ENCODE measurements around the gene TSPAN4. TPM values are rescaled to one million over a fixed set of nuclear protein-coding genes. Genes with fewer than 3 reads are reported as not detected.

TSPAN4 gene
- total RNA-seq, 2 experiments from 2014 or later, result 9.4 to 12.1 TPM

GRCh38 chr11:893008-893654 is 50.5 kb downstream of the TSPAN4 start:
- ChIA-PET CTCF (ENCODE audit: unreplicated experiment) (no interaction called here), POLR2A (no interaction called here)
- intact Hi-C loops (cut with micrococcal nuclease; ENCODE audit: unreplicated experiment), result no loop called here
- Histone ChIP-seq H3K79me2 (ENCODE audit: insufficient read depth, low read depth, low read length) (no peaks in the 10 kb centered on the region), H3K36me3 (ENCODE audit: insufficient read depth, low read length) (peaks cover under 1% of the 10 kb centered on the region; the same call in 1 of the 2 replicates), H2AFZ (ENCODE audit: low read length) (no peak overlapping the region), H3K4me2 (ENCODE audit: low read length) (no peak overlapping the region), H3K9me3 (ENCODE audit: low read length) (no peaks in the 10 kb centered on the region), H3K4me3 (ENCODE audit: low read depth, low read length, poor library complexity, severe bottlenecking) (no peak overlapping the region), H4K20me1 (ENCODE audit: insufficient read depth, low read length) (no peaks in the 10 kb centered on the region; the same call in 1 of the 2 replicates), H3K27ac (ENCODE audit: low read depth, low read length, poor library complexity, severe bottlenecking) (no peak overlapping the region), H3K4me1 (ENCODE audit: insufficient read depth, low read length, poor library complexity, severe bottlenecking) (no peaks in the 10 kb centered on the region), H3K9me2 (ENCODE audit: insufficient read depth, low read length) (no peaks in the 10 kb centered on the region)
- DNase-seq (ENCODE audit: low spot score), result no peak
- TF ChIP-seq, protein P1, sequence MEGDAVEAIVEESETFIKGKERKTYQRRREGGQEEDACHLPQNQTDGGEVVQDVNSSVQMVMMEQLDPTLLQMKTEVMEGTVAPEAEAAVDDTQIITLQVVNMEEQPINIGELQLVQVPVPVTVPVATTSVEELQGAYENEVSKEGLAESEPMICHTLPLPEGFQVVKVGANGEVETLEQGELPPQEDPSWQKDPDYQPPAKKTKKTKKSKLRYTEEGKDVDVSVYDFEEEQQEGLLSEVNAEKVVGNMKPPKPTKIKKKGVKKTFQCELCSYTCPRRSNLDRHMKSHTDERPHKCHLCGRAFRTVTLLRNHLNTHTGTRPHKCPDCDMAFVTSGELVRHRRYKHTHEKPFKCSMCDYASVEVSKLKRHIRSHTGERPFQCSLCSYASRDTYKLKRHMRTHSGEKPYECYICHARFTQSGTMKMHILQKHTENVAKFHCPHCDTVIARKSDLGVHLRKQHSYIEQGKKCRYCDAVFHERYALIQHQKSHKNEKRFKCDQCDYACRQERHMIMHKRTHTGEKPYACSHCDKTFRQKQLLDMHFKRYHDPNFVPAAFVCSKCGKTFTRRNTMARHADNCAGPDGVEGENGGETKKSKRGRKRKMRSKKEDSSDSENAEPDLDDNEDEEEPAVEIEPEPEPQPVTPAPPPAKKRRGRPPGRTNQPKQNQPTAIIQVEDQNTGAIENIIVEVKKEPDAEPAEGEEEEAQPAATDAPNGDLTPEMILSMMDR (conservative IDR thresholded peaks at IDR 0.05; ENCODE audit: low read length), result no peak
- TF ChIP-seq EZH2phosphoT487 (IDR thresholded peaks at IDR 0.05; ENCODE audit: borderline replicate concordance, low read depth, low read length), result no peak
- BruUV-seq (replicated peaks), result no TSS peak

DNA sequence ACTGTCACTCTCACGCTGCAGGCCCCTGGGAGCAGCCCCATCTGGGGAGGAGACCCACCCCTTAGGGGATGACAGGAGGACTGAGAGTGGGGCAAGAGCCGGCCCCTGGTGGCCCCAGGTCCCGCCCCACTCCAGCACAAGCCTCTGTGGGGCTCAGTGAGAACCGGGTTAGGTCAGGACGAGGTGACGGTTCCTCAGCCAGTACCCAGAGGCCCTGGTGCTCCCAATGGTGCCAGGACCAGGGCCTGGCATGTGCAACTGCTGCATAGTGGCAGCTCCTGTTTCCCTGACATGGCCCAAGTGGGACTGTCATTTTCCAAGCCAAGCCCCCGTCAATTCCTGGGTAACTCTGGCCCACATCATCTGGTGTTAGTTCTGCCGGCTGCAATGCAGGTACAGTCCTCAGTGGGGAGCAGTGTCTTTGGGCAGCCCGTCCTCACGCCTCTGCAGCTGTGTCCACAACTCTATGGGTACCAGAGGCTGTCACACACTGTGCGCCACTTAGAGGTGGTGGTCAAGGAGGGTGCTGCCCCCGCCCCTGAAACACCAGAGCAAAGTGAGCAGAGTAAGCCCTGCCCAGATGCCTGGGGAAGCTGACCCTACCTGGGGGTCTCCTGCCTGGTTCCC is 52.0 kb downstream of the TSPAN4 start:
- Histone ChIP-seq H3K4me1 (ENCODE audit: insufficient read depth, low read length, poor library complexity, severe bottlenecking) (no peaks in the 10 kb centered on the region), H3K9me2 (ENCODE audit: insufficient read depth, low read length) (no peaks in the 10 kb centered on the region), H3K79me2 (ENCODE audit: insufficient read depth, low read depth, low read length) (no peaks in the 10 kb centered on the region), H3K27ac (ENCODE audit: low read depth, low read length, poor library complexity, severe bottlenecking) (no peak overlapping the region), H3K4me2 (ENCODE audit: low read length) (no peak overlapping the region), H4K20me1 (ENCODE audit: insufficient read depth, low read length) (no peaks in the 10 kb centered on the region; the same call in 1 of the 2 replicates), H3K36me3 (ENCODE audit: insufficient read depth, low read length) (peaks cover 16% of the 10 kb centered on the region; the same call in 1 of the 2 replicates), H3K4me3 (ENCODE audit: low read depth, low read length, poor library complexity, severe bottlenecking) (no peak overlapping the region), H2AFZ (ENCODE audit: low read length) (no peak overlapping the region), H3K9me3 (ENCODE audit: low read length) (no peaks in the 10 kb centered on the region)
- CTCF ChIA-PET (ENCODE audit: unreplicated experiment), result no interaction called here
- no TSS peak for BruUV-seq (replicated peaks)
- POLR2A ChIA-PET, result no interaction called here
- no peak for TF ChIP-seq EZH2phosphoT487 (IDR thresholded peaks at IDR 0.05; ENCODE audit: borderline replicate concordance, low read depth, low read length)
- TF ChIP-seq, protein P1 (conservative IDR thresholded peaks at IDR 0.05; ENCODE audit: low read length), result peak; percentile 31
- no peak for DNase-seq (ENCODE audit: low spot score)
- intact Hi-C loops (cut with micrococcal nuclease; ENCODE audit: unreplicated experiment), result no loop called here

Measured in OCI-LY7 (cell line).